Measurements from ENCODE around the gene PSMD13.

Gene PSMD13

GRCh38 chr11:203945-204586, 32.7 kb upstream of the PSMD13 start:
- in situ Hi-C loops (cut with MboI; ENCODE audit: low sequenced_read_pairs), result no loop called here

DNA sequence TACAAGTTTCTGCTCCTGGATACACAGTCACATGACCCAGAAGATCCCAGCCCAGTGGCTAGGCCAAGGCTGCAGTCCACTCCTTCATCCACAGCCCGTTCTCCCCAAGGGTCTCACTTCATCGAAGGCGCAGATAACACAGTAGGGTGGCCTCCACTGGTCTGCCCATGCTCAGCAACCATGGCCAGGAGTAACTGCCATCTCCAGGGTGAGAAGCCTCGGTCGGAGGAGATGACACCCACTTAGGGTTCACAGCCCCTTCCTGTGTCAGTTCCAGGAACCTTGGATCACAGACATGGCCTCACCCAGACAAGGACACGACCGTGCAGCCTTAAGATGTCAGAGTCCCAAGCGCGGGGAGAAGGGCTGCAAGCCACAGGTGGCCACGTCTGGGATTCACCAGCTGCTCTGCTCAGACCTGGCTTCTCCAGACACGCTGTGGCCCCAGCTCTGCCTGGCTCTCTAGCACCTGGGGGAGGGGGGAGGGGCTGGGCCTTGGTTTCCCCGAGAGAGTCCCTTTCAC, 32.1 kb upstream of the PSMD13 start:
- in situ Hi-C loops (cut with MboI; ENCODE audit: low sequenced_read_pairs), result no loop called here

DNA sequence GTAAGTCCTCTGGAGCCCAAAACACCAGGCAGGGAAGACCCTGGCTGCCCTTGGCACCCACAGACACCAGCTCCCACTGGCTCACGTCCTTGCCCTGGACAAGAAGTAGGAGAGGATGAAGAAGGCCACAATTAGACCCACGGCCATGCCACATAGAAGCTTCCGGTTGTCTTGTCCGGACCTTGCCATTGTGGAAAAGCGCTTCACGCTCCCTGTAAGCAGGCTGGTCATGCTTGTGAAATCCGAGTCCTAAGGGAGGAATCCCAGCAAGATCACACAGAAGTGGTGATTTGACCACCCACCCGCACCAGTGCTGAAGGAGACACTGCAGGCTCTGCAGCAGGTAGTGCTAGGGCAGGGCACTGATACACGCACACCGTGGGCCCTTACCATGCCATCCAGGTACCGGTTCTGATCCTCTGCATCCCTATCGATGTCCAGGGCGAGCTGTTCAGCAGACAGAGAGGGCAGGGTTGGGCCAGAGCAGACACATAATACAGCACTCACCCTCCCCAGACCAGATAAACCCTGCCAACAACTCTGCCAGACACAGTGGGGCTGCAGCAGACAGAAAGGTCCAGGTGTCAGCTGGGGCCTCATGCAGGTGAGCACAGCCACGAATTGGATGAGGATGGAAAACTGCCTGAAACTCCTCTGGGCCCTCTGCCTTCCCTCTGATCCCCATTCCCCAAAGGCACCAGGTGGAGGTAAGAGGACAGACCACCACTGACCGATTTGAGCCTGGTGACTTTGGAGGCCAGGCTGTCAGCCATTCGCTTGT, 31.4 kb upstream of the PSMD13 start:
- in situ Hi-C loops (cut with MboI; ENCODE audit: low sequenced_read_pairs), result no loop called here

- in situ Hi-C loops (cut with MboI; ENCODE audit: low sequenced_read_pairs), result no loop called here
Measured at GRCh38 chr11:206002-206384, 30.8 kb upstream of the PSMD13 start.

GRCh38 chr11:206526-207207, 30.1 kb upstream of the PSMD13 start:
- in situ Hi-C loops (cut with MboI; ENCODE audit: low sequenced_read_pairs), result no loop called here

DNA sequence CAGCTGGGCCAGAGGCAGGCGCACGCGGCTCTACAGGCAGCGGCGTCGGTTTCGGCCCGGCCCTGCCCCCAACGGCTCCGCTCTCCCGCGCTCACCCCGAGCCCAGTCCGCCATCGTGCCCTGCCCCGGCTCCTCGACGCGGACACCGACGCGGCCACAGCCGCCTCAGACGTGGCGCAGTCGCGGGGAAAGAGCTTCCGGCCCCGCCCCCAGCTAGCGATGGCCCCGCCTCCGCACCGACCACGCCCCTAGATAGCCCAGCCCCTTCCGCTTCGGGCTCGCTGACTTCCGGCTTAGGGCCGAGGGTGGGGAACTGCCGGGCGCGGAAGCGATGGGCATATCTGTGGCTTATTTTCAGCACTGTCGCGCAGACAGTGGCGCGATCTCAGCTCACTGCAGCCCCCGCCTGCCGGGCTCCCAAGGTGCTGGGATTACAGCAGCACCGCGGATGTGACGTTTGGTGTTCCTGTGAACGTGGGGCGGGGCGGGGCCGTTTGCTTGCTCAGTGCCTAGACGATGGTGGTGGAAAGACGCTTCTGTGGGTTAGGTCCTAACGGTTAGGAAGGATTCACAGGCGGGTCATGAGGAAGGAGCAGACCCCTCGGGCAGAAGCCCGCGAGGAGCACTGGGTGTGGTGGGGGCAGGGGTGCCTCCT, 29.4 kb upstream of the PSMD13 start, which contains the start of the genes BET1L and RIC8A:
BET1L (minus strand) TSS at position 192 of the 655 bp plus-strand sequence; CDS start at position 114, 78 bp downstream.
RIC8A (plus strand) TSS at position 501 of the 655 bp plus-strand sequence. CDS start 1,147 bp downstream, outside the sequence.
- in situ Hi-C loops (cut with MboI; ENCODE audit: low sequenced_read_pairs), result no loop called here

- in situ Hi-C loops (cut with MboI; ENCODE audit: low sequenced_read_pairs), result no loop called here
Measured at GRCh38 chr11:207863-208180, 29.0 kb upstream of the PSMD13 start.

GRCh38 chr11:208181-208916, 28.4 kb upstream of the PSMD13 start:
- in situ Hi-C loops (cut with MboI; ENCODE audit: low sequenced_read_pairs), result no loop called here

DNA sequence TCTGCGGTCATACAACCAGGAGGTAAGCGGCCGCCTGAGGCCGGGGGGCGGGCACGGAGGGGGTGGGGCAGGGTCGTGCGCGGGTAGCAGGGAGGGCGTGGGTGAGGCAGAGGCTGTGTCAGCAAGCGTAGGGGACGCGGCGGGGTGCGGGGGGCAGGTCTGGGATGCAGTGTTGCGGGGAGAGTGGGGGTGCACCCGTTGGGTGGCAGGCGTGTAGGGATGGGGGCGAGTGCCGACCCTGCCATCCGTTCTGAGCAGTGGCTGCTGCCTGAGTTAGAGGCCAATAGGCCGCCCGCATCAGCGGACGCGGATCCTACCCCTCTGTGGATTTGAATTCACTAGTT, 27.9 kb upstream of the PSMD13 start:
- in situ Hi-C loops (cut with MboI; ENCODE audit: low sequenced_read_pairs), result no loop called here

GRCh38 chr11:209275-210121, 27.3 kb upstream of the PSMD13 start:
- in situ Hi-C loops (cut with MboI; ENCODE audit: low sequenced_read_pairs), result no loop called here

DNA sequence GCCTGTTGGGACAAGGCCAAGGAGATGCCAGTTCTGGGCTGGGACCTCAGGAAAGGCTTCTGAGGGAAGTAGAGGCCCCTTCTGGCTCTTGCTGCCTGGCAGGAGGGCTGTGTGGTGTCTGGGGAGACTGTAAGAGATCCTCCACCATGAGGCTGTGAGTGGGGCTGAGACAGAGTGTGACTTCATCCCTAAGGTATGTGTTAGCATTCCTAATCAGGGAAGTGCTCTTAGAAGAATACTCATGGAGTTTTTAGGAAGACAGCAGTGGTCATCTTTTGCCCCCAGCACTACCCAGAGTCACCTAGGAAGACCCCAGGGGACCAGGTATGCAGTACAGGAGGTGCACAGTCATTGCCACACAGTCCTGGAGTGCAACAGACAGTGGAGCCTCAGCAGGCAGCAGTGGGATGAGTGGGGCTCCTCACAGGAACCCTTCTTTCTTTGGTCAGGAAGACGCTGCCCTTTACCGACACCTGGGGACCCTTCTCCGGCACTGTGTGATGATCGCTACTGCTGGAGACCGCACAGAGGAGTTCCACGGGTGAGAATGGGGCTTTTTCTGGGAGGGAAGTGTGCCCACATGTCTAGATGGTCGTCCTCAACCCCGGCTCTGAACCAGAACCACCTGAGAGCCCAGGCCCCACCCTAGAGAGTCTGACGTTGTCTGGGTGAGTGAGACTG, 26.5 kb upstream of the PSMD13 start:
- in situ Hi-C loops (cut with MboI; ENCODE audit: low sequenced_read_pairs), result no loop called here

DNA sequence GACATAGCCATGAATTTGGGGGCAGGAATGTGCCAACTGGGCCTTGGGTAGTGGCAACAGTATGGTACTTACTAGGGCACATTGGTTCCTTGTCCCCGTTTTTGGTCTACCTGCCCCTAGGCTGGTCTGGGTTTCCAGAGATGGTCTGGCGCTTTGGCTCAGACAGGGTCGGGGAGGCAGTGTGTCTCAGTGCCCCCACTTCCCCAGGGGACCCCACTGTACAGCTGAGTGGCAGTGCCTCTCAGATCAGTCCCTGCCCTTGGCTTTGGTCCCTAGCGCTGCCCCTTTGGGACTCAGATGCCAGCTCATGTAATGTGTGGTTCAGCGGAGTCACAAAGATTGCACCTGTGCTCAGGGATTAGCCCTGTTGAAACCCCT, 26.0 kb upstream of the PSMD13 start:
- in situ Hi-C loops (cut with MboI; ENCODE audit: low sequenced_read_pairs), result no loop called here

DNA sequence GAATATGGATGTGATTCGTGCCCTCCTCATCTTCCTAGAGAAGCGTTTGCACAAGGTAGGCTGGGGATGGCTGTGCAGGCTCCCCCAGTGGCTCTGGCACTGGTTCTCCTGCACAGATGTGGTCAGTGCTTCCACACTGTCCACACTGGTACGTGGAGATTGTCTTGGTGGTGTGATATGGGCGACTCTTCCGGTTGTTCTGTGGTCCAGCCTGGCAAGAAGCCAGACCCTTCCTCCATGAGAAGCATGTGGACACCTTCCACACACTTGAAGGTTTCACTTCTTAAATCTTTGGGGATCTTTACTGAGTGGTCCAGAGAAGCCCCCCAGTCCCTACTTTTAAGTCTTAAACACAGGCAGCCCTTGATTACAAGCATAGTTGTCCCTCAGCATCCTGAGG, 25.5 kb upstream of the PSMD13 start:
- in situ Hi-C loops (cut with MboI; ENCODE audit: low sequenced_read_pairs), result no loop called here

- in situ Hi-C loops (cut with MboI; ENCODE audit: low sequenced_read_pairs), result no loop called here
Measured at GRCh38 chr11:211741-212140, 25.0 kb upstream of the PSMD13 start.

- in situ Hi-C loops (cut with MboI; ENCODE audit: low sequenced_read_pairs), result no loop called here
Measured at GRCh38 chr11:212150-213100, 24.4 kb upstream of the PSMD13 start.

DNA sequence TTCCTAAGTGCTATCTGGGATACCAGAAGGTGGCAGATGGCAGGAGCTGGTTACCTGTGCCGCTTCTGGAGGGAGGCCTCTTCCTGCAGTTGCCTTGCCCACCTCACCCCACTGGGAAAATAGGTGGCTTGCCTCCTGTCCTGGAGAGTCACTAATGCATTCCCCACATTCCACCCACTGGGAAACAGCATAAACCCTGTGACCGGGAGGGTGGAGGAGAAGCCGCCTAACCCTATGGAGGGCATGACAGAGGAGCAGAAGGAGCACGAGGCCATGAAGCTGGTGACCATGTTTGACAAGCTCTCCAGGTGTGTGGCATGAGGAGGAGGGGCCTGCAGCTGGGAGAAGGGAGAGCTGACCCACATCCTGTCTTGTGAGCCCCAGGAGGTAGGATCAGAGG, 23.7 kb upstream of the PSMD13 start:
- in situ Hi-C loops (cut with MboI; ENCODE audit: low sequenced_read_pairs), result no loop called here

DNA sequence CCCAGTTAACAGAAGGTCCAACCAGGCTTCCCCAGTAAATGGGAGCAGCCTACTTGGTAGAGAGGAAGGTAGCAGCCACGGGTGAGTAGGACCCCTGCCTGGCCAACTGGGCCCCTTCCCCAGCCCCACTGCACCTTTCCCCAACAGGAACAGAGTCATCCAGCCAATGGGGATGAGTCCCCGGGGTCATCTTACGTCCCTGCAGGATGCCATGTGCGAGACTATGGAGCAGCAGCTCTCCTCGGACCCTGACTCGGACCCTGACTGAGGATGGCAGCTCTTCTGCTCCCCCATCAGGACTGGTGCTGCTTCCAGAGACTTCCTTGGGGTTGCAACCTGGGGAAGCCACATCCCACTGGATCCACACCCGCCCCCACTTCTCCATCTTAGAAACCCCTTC, 22.7 kb upstream of the PSMD13 start:
- in situ Hi-C loops (cut with MboI; ENCODE audit: low sequenced_read_pairs), result no loop called here

DNA sequence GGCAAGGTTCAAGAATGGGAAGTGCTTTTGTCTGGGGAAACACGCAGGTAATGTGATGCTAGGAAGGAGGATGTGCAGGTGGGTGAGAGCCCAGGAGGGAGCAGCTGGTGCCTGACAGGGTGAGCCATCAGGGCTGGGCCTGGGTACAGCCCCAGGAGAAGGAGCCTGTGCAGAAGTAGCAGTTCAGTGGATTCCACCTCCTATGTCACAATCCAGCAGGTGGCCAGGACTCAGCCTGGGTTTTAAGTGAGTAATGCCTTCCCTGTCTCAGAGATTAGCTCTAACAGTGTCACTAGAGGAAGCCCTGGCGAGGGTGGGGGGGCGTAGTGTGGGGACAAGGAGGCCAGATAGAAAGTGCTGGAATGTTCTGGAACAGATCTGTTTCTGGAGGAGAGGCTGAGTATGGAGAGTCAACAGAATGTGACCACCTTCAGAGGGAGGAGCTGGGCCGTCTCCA, 21.2 kb upstream of the PSMD13 start:
- in situ Hi-C loops (cut with MboI; ENCODE audit: low sequenced_read_pairs), result no loop called here

Measured in HL-60/S4 (cell line).